Cardiac septum (tissue), 1 donor: ENCODE results near the gene FZD7. TPM values are rescaled to one million over a fixed set of nuclear protein-coding genes. Genes with fewer than 3 reads are reported as not detected.

Source experiments
- DNase-seq: peaks from one replicate; pipeline ENCODE4 v3.0.0-alpha.2; 2020; ENCODE audit warnings: low spot score
- intact Hi-C: fragments of 100-400 bp; cut with DNase I; formaldehyde crosslinking; loops from one replicate; pipeline ENCODE4 v1.14.0; 2022
- long read RNA-seq: library from polyadenylated mRNA; unstranded; transcript quantifications from one replicate; pipeline ENCODE4 v2.0.0, GENCODE V29; 2021
- total RNA-seq: library from RNA; stranded (reverse); fragmentation: NEBNext Ultra II Directional; extraction: Animal tissue kit (Norgen Biotek cat#: 25700); gene quantifications from one replicate; pipeline ENCODE4 v1.2.1, GENCODE V29; 2021
- donor health status: DM: no; HTN: no; CAD: no.

FZD7 gene
- 34.7 TPM for total RNA-seq
- long read RNA-seq, transcript FZD7-201 (1 exons, 3,859 nt): major isoform, 120 of 122 reads
- long read RNA-seq, partial matches to known transcripts: 0 of 122 reads
- long read RNA-seq, other reads (novel, unspliced or antisense): 2 of 122 reads

DNA sequence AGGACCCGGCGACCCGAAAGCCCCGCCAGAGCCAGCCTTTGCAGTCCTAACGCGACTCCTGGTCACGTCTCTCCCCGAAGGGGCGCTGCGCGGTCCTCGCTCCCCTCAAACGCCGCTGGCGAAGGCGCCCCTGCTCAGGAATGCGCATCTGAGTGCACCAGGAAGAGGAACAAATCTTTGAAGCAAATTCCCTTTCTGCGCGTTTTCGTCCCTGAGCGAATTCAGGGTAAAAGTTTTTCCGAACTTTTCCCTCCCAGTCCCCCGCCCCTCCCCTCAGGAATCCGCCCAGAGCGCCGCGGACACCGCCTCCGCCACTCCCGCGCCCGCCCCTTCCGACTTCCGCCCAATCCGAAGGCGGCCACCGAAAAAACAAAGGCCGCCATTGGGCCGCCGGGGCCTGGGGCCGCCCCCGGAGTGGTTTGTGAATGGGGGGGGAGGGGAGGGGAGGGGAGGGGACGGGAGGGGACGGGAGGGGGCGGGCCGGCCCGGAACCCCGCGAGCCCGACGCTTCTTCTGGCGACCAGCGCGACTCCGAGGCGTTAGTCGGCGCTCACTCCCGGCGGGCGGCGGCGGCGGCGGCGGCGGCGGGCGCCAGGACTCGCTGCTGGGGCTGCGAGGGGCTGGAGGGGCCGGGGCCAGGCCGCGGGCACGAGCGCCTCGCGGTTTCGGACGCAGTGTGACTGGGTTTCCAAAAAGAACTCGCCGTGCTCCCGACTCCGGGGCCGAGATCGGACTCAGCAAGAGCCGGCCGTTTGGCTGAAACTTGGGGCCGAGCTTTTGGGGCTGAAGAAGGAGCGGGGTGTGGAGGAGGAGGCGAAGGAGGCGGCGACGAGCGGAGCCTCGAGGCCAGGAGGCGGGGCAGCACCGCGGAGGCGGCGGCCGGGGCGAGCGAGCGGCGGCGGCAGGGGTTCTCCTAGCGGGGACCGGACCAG is at the start of gene FZD7:
TSS of gene FZD7 (plus strand) at position 539 of the 932 bp plus-strand sequence. CDS start 793 bp downstream, outside the sequence.
- intact Hi-C loops: loop anchor here (5.0 to 10.0 kb wide), 2 partner anchors 149 to 251 kb away; partner anchors contain the start of gene ALS2
- DNase-seq: peak; percentile 95

DNA sequence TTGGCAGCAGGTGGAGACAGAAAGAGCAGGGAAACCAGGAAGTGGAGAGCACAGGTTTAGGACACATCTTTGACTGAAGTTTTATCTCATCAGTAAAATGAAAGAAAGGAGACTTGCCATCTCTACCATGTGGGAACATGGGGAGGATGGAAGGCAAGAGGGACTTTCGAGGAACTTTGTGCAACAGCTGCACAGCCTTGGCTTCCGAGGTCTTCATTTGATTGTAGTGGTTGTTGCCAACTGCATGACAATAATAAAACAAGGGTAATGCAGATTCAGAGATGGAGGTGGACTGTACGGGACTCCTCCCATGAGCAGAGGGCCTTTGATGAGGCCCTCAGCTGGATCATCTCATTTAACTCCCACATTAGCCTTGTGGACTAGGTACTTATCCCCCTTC is 49.3 kb upstream of the FZD7 start:
- DNase-seq: peak; percentile 29
- intact Hi-C loops: no loop called here

DNA sequence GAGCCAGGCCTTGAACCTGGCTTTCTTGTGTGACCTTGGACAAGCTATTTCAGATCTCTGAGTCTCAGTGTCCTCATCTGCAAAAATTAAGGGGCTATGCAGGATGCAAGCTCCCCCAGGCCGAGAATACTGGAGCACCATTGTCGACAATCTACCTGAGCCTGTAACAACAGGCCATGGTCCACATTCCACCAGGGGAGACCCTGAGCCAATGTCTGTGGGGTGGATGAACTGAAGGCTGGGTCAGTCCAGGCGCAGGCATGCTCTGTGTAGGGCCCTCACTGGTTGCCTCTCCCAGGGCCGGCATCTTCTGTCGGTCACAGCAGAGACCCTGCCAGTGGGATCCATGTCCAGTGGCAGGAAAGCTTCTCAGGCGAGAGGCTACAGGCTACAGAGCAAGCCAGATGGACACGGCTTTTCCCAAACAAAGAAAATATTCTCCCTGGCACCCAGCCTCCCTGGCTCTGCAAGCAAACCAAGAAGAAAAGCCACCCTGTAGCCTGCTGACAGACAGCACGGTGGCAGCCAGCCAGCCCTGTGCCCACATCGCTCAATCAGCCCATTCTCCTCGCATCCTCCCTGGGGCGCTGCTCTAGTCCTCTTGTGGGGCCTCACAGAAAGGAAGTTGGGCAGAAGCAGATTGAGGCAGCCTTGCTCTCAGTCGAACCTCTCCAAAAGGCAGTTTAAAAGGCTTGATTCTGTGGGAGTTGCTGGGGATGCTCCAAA is 48.7 kb upstream of the FZD7 start:
- intact Hi-C loops: loop anchor here (5.0 kb wide), 1 partner anchor 53 kb away; no protein-coding TSS in a partner anchor
- DNase-seq: peak; percentile 73

DNA sequence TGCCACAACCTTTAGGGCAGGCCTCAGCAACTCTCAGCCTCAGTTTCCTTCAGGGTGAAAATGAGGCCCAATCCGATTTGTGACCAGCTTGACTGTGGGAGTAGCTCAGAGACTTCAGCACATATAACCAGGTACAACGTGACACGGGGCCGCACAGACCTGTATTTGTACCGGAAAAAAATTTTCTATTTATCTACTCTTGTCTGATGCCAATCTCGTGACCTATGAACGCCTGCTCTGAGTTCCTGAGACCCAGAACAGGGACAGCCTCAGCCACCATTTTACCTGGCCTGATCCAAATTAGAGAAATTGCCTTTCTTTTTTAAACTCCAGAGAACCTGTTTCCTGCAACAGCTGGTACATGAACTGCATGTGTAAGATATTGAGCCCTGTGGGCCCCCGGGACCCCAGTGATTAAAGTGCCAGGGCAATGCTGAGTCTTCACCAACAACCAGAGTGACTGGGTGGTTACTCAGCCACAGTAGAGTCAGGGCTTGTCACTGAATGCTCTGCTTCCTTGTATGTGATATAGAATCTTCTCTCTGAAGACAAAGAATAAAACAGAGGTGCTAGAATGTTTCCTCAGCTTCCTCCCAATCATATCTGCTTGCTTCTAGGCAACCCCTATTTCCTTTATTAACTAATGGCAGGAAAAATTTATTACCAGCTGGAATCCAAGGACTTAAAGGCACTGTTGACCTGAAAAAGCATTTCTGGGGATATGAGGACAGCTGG is 47.8 kb upstream of the FZD7 start:
- no peak for DNase-seq
- intact Hi-C loops: loop anchor here (5.0 kb wide), 1 partner anchor 54 kb away; no protein-coding TSS in a partner anchor

DNA sequence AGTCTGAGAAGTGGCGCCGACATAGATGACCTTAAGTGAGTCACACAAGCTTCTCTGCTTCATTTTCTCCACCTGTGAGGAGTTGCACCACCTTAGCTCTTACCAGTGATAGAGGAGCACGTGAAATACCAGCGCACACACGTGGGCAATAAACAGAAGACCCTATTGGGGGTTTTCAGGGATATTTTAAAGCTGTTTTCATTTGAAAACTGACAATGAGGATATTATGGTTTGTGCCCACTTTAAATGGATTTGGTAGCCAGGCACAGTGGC is 47.3 kb upstream of the FZD7 start:
- intact Hi-C loops: loop anchor here (5.0 kb wide), 1 partner anchor 54 kb away; no protein-coding TSS in a partner anchor
- no peak for DNase-seq

DNA sequence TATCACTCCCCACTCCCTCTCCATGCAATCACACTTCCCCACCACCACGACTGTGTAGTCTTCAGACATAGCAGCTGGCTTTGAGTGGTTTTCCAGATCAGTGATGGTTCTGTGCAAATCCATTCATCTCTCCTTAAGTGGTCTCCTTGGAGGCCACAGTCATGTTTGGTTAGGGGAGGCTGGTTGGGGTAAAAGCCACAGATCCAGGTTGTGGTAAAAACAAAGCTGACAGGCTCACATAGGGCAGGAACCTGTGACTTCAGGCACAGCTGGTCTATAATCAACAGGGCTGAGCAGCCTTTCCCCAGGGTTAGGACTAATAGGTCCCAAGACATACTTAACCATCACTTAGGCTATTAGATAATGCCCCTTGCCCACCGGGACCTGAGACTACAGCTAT is 46.2 kb upstream of the FZD7 start:
- intact Hi-C loops: loop anchor here (5.0 kb wide), 1 partner anchor 55 kb away; no protein-coding TSS in a partner anchor

DNA sequence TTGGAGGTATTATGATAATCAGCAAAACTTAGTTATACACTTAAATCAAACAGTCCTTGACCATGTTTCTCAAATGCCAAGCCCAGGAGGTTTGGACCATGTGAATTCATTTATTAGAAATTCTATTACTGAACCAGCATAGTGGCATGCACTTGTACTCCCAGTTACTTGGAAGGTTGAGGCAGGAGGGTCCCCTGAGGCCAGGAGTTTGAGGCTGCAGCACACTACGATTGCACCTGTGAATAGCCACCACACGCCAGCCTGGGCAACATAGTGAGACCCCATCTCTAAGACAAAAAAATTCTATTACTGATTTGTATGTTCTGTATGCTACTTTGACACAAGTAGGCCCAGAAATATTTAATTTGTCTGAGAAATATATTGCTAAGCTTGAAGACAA is 43.6 kb upstream of the FZD7 start:
- intact Hi-C loops: no loop called here
- DNase-seq: no peak

More for the DNA sequence above, 46.2 kb upstream of the FZD7 start:
- DNase-seq: peak; percentile 15

DNA sequence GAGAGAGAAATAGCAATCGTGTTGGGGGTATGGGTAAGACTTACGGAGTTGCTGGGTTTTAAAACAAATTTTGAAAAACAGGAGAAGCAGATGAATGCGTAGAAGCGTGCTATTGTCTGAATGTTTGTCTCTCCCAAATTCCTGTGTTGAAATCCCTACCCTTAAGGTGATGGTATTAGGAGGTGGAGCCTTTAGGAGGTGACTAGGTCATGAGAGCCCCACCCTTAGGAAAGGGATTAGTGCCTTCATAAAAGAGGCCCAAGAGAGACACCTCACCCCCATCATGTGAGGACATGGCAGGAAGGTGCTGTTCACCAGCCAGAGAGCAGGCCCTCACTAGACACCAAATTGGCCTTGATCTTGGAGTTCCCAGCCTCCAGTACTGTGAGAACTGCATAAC is 40.7 kb upstream of the FZD7 start:
- DNase-seq: no peak
- intact Hi-C loops: no loop called here

DNA sequence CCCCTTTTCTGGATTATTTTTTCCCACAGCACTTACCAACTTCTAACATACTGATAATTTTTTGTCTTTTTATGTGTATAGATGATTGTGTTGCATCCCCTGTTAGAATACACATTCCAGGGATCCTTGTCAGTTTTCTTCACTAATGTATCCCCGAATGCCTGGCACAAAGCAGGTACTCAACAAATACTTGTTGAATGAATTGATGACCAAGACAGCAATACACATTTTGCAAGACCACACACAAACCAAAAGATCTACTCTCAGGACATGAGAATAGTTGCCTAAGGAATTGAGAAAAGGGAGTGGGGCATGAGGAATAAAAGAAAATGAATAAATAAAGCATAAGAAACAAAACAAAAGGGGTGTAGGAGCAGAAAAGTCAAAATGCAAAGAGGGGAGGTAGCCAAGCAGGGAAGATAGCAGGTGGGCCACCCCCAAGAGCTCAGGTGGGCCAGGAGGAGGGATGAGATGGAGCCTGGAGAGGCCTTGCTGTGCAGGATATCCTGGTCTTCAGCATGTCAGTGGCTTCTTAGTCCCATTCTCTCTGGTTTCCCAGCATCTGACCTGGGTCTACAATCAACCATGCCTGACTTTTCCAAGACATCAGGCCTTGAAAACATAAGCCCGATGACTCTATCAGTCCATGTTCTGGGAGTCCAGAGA is 38.5 kb upstream of the FZD7 start:
- intact Hi-C loops: no loop called here
- DNase-seq: no peak

DNA sequence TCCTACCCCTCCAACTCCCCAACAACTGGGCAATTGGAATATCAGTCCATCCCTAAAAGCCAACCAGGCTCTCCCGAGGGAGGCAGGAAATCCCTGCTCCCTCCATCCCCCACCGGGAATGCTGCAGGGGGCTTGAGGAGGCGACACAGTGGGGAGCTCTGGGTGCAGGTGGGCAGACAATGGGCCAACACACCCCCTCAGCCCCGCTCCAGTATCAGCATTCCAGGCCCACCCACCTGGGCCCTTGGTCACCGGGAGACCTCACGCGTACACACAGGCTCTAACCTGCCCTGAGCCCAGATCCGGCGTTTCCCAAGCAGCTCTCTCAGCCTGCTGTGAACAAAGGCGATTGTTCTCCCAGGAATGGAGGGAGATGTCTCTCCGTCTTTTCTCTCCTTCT is 37.6 kb upstream of the FZD7 start:
- intact Hi-C loops: no loop called here
- DNase-seq: peak; percentile 27

DNA sequence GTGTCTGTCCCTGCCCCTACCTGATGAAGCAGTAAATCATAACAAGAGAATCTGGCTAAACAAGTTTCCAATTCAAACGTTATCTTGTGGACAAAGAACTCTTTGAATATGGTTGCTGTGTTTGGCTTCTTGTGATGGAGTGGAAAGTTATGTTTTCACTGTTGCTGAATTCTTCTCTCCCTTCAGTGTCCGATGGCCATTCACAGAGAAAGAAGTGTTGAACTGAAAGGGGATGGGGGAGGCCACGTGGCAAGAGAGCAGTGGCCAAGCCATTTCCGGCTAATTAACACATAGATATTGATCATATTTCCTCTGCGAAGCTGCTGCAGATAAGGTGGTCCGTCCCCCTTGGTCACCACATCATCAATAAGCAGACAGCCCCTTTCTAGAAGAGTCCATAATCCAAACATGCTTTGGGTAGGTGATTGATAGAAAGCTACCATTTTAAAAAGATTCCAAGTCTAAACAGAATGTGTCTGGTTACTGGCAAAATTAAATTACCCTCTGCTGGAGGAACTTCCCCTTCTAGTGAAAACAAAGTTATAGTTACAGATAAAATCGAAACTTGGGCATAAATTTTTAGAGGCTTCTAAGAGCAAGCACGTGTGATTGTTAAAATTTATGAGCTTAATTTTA is 36.9 kb upstream of the FZD7 start:
- intact Hi-C loops: no loop called here
- peak; percentile 15 for DNase-seq

DNA sequence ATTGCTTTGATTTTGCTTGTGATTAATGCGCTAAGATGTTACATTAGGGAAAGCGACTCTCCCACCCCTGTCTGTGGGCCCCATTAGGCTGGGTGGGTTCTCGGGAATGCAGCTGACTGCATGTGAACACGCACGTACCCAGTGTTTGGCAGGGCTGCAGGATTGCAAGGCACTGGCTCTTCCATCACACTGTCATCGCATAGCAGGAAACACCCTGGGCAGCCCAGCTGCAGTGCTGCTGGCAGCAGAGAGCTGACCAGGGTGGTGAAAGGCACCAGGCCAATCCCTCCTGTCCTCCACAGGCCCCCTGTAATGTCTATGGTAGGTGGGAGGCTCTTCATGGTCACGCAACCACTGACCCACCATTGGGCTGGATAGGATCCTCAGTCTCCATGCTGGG is 34.4 kb upstream of the FZD7 start:
- DNase-seq: peak; percentile 78
- intact Hi-C loops: no loop called here

DNA sequence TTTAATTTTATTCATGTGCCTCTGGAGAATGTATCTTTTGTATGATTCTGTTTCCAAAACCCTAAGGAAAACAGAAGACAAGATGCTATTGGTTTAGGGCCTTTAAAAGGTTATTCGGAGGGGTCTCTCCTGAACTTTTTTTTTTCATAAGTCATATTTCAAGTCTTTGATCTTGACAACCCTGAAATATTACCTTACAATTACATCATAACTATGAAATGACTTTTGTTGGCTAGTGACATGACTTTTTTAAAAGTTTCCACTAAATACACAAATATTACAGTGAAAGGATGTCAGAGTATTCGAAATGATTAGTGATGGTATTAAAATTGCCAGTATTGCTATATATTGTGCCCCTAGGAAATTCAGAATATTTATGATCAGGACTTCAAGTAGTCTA is 31.8 kb upstream of the FZD7 start:
- no peak for DNase-seq
- intact Hi-C loops: no loop called here

DNA sequence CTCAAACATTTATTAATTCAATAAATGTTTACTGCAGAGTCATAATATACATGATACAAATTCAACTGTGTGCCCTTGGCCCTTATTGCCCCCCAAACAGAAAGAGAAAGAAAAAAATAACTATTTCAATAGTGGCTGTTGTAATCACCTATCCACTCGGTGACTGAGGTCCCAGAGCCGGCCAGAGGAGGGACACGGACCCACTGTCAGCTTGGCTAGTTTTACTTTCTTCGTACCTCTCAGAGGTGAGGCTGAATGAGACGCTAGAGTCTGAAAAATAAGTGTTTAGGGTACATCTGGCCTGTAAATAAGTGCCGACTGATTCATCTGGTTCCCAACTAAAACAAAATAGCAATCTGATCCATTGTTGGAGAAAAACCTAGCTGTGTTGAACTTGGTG is 31.3 kb upstream of the FZD7 start:
- DNase-seq: no peak
- intact Hi-C loops: no loop called here

DNA sequence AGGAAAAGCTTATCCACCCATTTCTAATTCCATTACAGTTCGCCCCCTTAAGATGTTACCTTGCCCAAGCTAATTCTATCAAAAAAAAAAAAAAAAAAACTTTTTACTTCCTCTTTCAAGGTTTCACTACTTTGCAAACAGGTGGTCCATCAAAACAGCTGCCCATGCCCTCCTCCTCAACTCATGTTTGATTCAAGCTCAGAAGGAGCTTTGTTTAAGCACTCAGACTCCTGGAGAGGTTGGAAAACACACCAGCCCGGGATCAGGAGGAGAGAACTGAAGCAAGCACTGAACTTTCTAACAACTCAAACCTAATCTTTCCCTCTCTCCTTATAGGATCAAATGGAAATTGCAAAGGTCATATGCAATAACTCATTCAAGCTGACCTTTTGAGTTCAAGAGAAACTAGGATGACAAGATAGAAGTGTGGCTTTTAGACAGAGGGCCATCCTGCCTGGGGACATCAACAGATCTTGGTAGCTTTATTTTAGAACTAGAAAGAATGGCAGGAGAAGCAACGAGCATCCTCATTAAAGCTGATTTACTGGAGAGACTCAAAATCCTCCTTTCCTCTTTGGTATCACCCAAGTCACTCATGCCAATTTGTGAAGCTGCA is 28.3 kb upstream of the FZD7 start:
- intact Hi-C loops: no loop called here
- no peak for DNase-seq

DNA sequence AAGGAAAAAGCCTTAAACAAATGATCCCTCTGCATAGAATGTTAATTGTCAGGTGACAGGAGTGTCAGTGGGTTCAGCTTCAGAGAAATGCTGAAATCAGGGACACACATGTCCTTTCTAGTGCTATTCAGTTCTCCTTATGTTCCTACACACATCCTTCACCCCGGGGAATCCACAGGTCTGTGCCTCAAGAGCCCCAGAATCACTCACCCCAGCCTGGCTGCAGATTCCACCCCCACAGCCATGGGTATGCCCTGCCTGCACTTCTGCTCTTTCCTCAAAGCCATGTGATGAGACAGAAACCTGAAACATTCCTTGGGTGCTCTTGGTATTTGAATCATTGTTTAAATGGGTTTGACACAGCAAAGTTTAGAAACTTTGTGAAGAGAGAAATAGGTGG is 27.4 kb upstream of the FZD7 start:
- intact Hi-C loops: no loop called here
- DNase-seq: no peak

DNA sequence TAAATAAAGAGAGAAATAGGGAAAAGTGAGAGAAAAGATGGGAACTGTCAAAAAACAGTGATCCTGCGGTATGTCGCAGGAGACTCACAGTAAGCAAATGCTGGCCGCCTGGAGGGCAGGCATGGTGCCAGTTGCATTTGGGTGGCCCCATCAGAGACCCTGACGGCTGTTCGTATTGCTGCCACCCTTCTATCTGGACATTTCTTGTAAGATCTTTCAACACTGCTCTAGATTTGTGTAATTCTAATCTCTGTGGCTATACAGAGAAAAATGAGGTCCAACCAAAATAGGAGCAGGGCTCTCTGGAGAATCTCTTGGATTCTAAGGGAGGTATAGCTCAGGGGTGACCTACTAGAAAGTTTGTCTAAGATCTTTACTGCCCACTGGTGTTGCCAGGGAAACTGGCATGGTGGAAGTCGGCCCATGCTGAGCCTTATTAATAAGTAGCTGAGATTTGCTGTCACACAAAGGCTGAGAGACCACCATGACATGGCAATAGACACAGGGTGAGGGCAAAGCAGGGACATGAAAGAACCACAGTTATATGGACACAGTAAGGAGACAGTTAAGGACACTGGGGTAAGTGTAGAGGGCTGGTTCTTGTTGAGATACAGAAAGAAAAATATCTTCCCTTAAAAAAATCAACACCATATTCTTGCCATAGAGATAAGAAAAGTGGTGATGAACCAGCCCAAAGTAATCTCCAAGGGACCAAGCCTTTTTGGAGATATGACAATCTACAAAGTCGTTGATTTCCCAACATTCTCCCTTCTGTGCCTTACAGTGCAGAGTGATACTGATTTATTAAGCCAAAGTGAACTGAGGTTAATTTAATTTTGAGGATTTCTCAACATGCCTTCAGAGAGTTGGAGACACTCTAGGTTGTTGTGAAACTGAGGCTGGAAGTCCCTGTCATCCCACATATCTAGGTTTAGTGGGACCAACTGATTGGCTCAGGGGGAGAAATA is 26.4 kb upstream of the FZD7 start:
- intact Hi-C loops: no loop called here
- no peak for DNase-seq
